Mucosa of descending colon (tissue), 3 donors: ENCODE measurements around the gene SURF1. TPM values are rescaled to one million over a fixed set of nuclear protein-coding genes. Genes with fewer than 3 reads are reported as not detected.

ENCODE experiments used
- ATAC-seq: fragments of 200-7000 bp; cut with Tn5 transposase; one replicate; pipeline ENCODE4 v1.9.1; 2020; ENCODE audit warnings: mild to moderate bottlenecking, moderate library complexity
- DNase-seq, 3 donors: peaks; one replicate each; pipeline ENCODE4 v3.0.0-alpha.2; 2020
- H3K36me3 ChIP-seq: fragments of 200-600 bp; one replicate; pipeline ENCODE4 v1.8.0; 2021; ENCODE audit warnings: low read depth, mild to moderate bottlenecking
- H3K4me1 ChIP-seq: fragments of 200-600 bp; one replicate; pipeline ENCODE4 v1.8.0; 2021; ENCODE audit warnings: low read depth, mild to moderate bottlenecking
- H3K4me3 ChIP-seq: fragments of 200-600 bp; one replicate; pipeline ENCODE4 v1.8.0; 2021; ENCODE audit warnings: mild to moderate bottlenecking
- H3K9me3 ChIP-seq: fragments of 200-600 bp; one replicate; pipeline ENCODE4 v1.8.0; 2021; ENCODE audit warnings: mild to moderate bottlenecking
- intact Hi-C, 2 donors: fragments of 100-400 bp; cut with DNase I in 1 of 2; cut with micrococcal nuclease in 1 of 2; formaldehyde crosslinking; loops; one replicate each; pipeline versions ENCODE4 v1.11.0 to v1.11.1; 2022; cut with DNase I, micrococcal nuclease
- total RNA-seq, 3 donors: library from RNA; stranded (reverse); fragmentation: NEBNext Ultra II Directional in 2 of 3; extraction: Animal tissue kit (Norgen Biotek cat#: 25700) in 2 of 3; gene quantifications; one replicate each; pipeline versions ENCODE4 v1.2.1 to v1.2.4, GENCODE V29; 2021 to 2023
- TF ChIP-seq, protein P1 (sequence below): fragments of 200-600 bp; IDR thresholded peaks from one replicate; pipeline ENCODE4 v1.8.0; 2022; ENCODE audit warnings: antibody characterized with exemption, mild to moderate bottlenecking
- donor health status: DM: no; HTN: no; CAD: no; lungs with moderate emphysema.
- donor health status: DM: no; HTN: no; CAD: no.
- donor health status: DM: no; HTN: yes; CAD: no.

SURF1 gene
- total RNA-seq, 3 donors from 2014 or later, result 45.4 to 63.0 (median 52.2) TPM

DNA sequence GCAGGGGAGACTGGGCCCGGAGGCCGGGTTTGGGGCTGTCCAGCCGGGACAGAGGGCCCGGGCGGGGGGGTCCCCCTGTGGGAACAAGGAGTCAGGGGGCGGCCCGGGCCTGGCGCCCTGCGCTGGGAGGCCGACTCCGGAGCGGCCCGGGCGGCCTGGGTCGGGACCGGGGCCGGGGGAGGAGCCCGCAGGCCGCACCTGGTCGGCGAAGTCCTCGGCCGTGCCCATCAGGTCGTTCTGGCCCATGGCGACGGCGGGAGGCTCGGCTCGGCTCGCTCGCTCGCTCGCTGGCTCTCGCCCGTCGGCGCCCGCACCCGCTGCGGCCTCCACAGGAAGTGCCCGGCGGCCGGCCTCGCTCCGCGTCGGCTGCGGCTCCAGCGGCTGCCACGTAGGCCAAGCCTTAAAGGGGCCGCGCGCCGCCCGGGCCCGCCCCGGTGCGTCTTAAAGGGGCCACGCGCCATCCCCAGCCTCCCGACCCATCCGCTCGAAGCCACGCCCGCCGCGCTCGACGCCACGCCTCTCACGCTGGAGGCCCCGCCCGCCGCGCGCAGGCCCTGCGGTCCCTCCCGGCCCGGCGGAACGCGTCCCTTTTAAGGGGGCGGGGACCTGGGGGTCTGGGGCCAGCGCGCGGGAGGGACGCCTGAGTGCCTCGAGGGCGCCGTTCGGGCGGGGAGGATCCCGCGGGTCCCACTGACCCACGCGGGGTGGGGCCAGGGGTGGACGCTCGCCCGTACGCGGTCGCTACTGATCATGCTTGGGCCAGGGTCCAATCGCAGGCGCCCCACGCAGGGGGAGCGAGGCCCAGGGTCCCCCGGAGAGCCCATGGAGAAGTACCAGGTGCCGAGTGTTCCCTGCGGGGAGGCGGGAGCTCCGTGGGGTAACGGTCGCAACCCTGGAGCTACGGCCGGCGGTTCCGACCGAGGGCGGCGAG lies 19.7 kb upstream of the SURF1 start, which contains the start of the genes STKLD1 and SURF4:
Gene STKLD1, plus strand, starts transcription at position 643 of the 931 bp plus-strand sequence. Its CDS starts 108 bp downstream, at position 751.
Gene SURF4, minus strand, starts transcription at position 337 of the 931 bp plus-strand sequence. Its CDS starts 91 bp downstream, at position 246.
- Histone ChIP-seq H3K9me3 (no peaks in the 10 kb centered on the region), H3K4me1 (peaks cover 20% of the 10 kb centered on the region), H3K36me3 (no peaks in the 10 kb centered on the region), H3K4me3 (peak within 1 kb of the TSS; percentile 97)
- TF ChIP-seq, protein P1, sequence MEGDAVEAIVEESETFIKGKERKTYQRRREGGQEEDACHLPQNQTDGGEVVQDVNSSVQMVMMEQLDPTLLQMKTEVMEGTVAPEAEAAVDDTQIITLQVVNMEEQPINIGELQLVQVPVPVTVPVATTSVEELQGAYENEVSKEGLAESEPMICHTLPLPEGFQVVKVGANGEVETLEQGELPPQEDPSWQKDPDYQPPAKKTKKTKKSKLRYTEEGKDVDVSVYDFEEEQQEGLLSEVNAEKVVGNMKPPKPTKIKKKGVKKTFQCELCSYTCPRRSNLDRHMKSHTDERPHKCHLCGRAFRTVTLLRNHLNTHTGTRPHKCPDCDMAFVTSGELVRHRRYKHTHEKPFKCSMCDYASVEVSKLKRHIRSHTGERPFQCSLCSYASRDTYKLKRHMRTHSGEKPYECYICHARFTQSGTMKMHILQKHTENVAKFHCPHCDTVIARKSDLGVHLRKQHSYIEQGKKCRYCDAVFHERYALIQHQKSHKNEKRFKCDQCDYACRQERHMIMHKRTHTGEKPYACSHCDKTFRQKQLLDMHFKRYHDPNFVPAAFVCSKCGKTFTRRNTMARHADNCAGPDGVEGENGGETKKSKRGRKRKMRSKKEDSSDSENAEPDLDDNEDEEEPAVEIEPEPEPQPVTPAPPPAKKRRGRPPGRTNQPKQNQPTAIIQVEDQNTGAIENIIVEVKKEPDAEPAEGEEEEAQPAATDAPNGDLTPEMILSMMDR, result peak; percentile 14
- ATAC-seq, result peak; percentile 96
- intact Hi-C loops, result no loop called here
- peak; percentile 98 to 99 (median 98) for DNase-seq

DNA sequence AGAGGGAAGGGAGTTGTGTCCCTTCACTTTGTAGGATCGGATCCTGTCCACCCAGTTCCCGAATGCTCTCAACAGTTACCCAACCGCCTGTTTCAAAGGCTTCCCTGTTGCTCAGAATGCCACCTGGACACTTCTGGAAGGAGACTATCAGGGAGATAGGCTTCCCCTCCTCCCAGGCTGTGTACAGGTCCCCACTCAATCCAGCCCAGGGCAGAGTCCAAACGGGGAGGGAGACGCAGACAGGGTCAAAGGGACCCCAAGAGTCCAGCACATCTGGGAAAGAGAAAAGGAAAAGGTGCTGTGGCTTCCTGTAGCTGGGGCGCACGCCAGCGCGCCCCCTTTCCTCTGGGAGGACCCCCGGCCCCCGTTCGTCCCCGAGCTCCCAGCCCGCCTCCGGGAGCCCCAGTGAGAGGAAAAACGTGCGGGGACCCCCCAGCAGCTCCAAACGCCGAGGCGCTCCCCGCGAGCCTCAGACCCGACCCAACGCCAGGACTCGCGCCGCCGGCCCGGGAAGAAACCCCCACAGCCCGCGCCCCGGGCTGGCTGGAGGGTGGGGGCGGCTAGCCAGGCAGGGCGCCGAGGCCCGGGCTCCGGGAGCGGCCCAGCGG lies 18.9 kb upstream of the SURF1 start:
- Histone ChIP-seq H3K9me3 (no peaks in the 10 kb centered on the region), H3K36me3 (peaks cover 5% of the 10 kb centered on the region), H3K4me3 (peak overlapping the region; percentile 97), H3K4me1 (peaks cover 21% of the 10 kb centered on the region)
- DNase-seq, result peak in 2 of 3 donors; percentile 62 to 64
- intact Hi-C loops, result no loop called here
- ATAC-seq, result peak; percentile 45
- TF ChIP-seq, protein P1, result no peak

DNA sequence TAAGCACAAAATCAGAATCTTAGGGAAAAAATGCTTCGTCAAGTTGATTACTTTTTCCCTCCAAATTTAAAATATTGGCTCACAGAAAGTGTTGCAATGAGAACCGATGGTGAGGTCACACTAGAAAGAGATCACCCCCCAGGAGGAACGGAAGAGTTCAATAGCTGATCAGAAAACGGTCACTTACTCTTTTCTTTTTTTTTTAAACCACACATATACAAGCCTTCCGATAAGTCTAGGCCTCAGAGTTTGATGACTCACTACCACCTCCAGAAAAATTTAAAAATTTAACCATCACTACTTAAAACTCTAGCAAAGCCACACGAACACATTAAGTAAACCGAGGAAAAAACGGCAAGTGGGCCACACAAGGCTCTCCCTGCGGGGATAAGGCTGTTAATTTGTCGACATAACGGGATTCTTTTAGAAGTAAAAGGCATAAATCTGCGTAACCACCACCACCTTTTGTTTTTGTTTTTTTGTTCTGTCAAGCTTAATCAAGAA lies 18.4 kb upstream of the SURF1 start:
- peaks cover 27% of the 10 kb centered on the region for H3K4me1 ChIP-seq

DNA sequence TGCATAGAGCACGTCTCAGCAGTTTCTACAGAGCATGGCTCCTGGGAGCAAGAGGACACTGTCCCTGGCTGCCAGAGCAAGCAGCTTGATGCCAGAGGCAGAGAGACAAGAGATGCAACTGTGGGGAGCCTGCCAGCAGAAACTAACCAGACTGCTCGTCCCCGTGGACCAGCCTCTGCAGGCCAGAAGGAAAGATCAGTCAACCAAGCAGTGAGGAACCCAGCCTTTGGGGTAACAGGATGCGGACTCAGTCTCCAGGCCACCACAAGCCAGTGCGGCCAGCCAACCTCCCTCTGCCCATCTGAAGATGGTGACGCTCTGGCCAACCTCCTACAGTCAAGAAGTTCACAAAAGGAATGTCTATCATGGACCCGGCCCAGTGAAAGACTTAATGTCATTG lies 15.9 kb upstream of the SURF1 start:
- peaks cover 50% of the 10 kb centered on the region for H3K4me1 ChIP-seq
- no peaks in the 10 kb centered on the region for H3K9me3 ChIP-seq
- H3K36me3 ChIP-seq, result peaks cover 5% of the 10 kb centered on the region
- intact Hi-C loops, result no loop called here
- TF ChIP-seq, protein P1, result no peak
- no peak overlapping the region for H3K4me3 ChIP-seq
- no peak for DNase-seq
- no peak for ATAC-seq

More for the DNA sequence above, 18.4 kb upstream of the SURF1 start:
- TF ChIP-seq, protein P1, result no peak
- intact Hi-C loops, result no loop called here
- no peaks in the 10 kb centered on the region for H3K9me3 ChIP-seq
- H3K4me3 ChIP-seq, result peak overlapping the region; percentile 97
- no peak for ATAC-seq
- peaks cover 5% of the 10 kb centered on the region for H3K36me3 ChIP-seq
- no peak for DNase-seq

DNA sequence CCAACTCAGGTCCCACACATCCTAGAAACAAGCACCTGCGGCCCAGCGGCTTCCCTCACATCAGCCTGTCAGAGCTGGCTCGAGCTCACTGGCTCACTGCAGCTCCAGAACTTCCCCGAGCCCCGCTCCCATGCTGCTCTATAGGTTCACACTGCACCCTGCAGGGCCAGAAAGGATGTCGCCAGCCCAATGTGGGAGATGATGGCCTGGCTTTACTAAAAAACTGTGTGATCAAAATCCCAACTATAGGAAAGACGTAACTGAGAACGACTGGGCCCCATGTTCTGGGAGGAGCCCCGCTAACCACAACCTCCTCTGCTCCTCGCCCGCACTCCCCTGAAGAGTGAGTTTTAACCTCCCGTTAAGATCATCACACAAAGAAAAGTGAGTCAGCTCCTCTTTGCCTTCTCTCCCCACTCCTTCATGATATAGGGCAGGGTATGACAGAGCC lies 15.0 kb upstream of the SURF1 start:
- H3K36me3 ChIP-seq, result peaks cover 5% of the 10 kb centered on the region
- peaks cover 50% of the 10 kb centered on the region for H3K4me1 ChIP-seq
- intact Hi-C loops, result no loop called here
- DNase-seq, result no peak
- TF ChIP-seq, protein P1, result no peak
- H3K9me3 ChIP-seq, result no peaks in the 10 kb centered on the region
- ATAC-seq, result no peak
- no peak overlapping the region for H3K4me3 ChIP-seq
